Stimulated activated CD4-positive, alpha-beta T cell treated with anti-CD3 and anti-CD28 coated beads, Interleukin-4, amount 100 ng/mL, for 4 hours (primary cell): ENCODE results near the gene OSBPL1A.

ENCODE experiments used
- DNase-seq, 2 experiments: peaks; one replicate each; pipeline ENCODE4 v3.0.0-alpha.2; 2020

OSBPL1A gene

GRCh38 chr18:24114924-24115549, 282.6 kb downstream of the OSBPL1A start:
- no peak for DNase-seq

- DNase-seq = no peak
These were observed 284.6 kb downstream of the OSBPL1A start for GRCh38 chr18:24112874-24113615.

- no peak for DNase-seq
These were observed 285.2 kb downstream of the OSBPL1A start for GRCh38 chr18:24112464-24112863.
